Measurements from ENCODE around the gene STRN4.

GRCh38 chr19:46748325-46749109, 2.3 kb upstream of the STRN4 start:
- TF ChIP-seq HDGF (IDR thresholded peaks at IDR 0.05; ENCODE audit: borderline replicate concordance) (no peak), SP1 (IDR thresholded peaks at IDR 0.05) (no peak), ELF4 (IDR thresholded peaks at IDR 0.05) (no peak), ZNF384 (IDR thresholded peaks at IDR 0.05) (no peak), FOXA1 (IDR thresholded peaks at IDR 0.05) (no peak), FOXM1 (IDR thresholded peaks at IDR 0.05; ENCODE audit: borderline replicate concordance) (no peak), NFRKB (IDR thresholded peaks at IDR 0.05) (no peak), SUZ12 (IDR thresholded peaks at IDR 0.05) (no peak), CTBP1 (IDR thresholded peaks at IDR 0.05; ENCODE audit: borderline replicate concordance) (no peak), L3MBTL2 (conservative IDR thresholded peaks at IDR 0.05) (no peak), BHLHE40 (IDR thresholded peaks at IDR 0.05; ENCODE audit: borderline replicate concordance) (no peak), FOXK2 (IDR thresholded peaks at IDR 0.05) (no peak), TARDBP (IDR thresholded peaks at IDR 0.05) (no peak)
